ENCODE measurements around the gene TTC21A.

Gene TTC21A

GRCh38 chr3:39144095-39144747 is 36.7 kb downstream of the TTC21A start:
- in situ Hi-C loops (cut with MboI; ENCODE audit: low pct_unique_long_range_greater_than_20kb, low sequenced_read_pairs, unreplicated experiment) = no loop called here
- no peak for DNase-seq (ENCODE audit: low spot score)
- TF ChIP-seq CTCF (IDR thresholded peaks at IDR 0.05; ENCODE audit: extremely low read depth, insufficient read depth, missing control alignments) = no peak

DNA sequence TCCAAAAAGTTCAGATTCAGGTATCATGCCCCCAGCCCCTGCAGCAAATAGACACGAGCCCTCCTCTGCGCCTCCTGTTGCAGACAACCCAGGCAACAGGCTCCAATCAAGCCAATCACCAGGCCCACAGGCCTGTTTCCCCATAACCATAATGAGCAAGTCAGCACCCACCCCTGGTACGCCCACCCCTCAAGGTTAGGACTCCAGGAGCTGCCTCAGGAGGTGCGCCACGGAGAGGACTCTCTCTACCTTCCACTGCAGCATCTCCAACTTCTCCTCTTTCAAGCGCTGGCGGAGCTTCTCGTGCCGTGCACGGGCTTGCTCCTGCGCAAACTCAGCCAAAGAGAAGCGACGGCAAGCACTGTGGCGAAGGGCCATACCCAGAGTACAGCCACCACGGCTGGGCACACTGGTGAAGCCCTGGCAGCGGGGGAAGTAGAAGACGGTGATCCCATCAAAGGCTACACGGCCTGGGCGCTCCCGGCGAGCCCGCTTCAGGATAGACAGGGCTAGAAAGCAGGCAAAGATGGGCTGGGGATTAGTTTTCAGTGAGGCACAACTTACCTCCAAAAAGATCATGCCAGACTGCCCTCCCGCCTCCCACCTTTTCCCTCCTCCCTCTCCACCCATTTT is 37.4 kb downstream of the TTC21A start:
- no peak for TF ChIP-seq CTCF (IDR thresholded peaks at IDR 0.05; ENCODE audit: extremely low read depth, insufficient read depth, missing control alignments)
- no peak for DNase-seq (ENCODE audit: low spot score)
- in situ Hi-C loops (cut with MboI; ENCODE audit: low pct_unique_long_range_greater_than_20kb, low sequenced_read_pairs, unreplicated experiment) = no loop called here

DNA sequence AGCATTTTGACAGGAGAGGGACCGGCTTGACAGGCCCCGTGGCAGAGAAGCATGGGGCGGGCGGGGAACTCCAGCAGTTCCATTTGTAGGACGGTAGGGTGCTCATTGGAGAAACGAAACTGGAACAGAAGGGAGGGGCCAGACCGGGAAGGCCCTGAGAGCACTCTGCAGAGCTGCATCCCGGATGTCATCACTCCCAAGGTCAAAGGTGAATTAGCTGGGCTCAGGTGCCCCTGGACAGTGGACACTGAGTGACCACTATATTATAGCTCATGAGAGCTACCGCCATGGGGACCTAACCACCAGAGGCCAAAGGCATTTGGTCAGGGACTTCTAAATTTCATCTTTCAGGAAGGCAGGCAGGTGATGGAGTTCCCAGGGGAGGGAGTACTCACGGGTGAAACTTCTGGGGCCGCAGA is 38.6 kb downstream of the TTC21A start:
- TF ChIP-seq CTCF (IDR thresholded peaks at IDR 0.05; ENCODE audit: extremely low read depth, insufficient read depth, missing control alignments) = no peak
- DNase-seq (ENCODE audit: low spot score) = no peak
- in situ Hi-C loops (cut with MboI; ENCODE audit: low pct_unique_long_range_greater_than_20kb, low sequenced_read_pairs, unreplicated experiment) = no loop called here

- no peak for DNase-seq (ENCODE audit: low spot score)
- in situ Hi-C loops (cut with MboI; ENCODE audit: low pct_unique_long_range_greater_than_20kb, low sequenced_read_pairs, unreplicated experiment) = no loop called here
Measured at GRCh38 chr3:39146611-39147591, 39.4 kb downstream of the TTC21A start.

DNA sequence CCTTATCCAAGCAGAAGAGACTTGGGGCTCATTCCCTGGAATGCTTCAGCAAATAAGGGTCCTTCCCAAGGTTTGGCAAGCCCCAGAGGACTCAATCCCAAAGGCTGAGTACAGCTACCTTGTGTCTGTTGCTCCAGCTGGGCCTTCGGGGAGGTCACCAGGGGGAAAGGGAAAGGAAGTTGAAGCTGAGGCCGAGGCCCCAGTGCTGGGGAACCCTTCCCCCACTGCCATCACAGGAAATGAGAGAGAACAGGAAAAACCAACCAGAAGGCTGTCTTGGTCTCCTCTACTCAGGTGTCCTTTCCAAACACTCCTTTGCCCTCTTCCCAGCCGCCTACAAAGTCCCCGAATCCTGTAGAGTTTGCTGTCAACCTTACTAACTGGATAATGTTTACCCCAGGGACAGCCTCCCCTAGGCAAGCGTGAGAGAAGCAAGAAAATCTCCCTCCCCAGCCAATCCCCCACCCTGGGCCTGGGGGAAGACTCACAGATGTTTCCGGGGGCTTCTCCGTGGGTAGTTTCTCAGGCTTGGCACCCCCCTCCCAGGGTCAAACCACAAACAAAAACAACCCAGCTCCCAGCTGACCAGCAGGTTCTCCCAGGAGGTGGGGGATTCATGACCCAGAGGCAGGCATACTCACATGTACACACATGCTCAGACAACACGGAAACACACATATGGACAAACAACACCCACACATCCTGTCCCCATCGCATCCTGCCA is 40.4 kb downstream of the TTC21A start:
- in situ Hi-C loops (cut with MboI; ENCODE audit: low pct_unique_long_range_greater_than_20kb, low sequenced_read_pairs, unreplicated experiment) = no loop called here
- no peak for TF ChIP-seq CTCF (IDR thresholded peaks at IDR 0.05; ENCODE audit: extremely low read depth, insufficient read depth, missing control alignments)
- DNase-seq (ENCODE audit: low spot score) = peak; percentile 55

More at GRCh38 chr3:39146611-39147591, 39.4 kb downstream of the TTC21A start:
- no peak for TF ChIP-seq CTCF (IDR thresholded peaks at IDR 0.05; ENCODE audit: extremely low read depth, insufficient read depth, missing control alignments)

Measured in GM13977 (cell line).